Lung (tissue), 12 donors: Measurements from ENCODE around the gene ARSI. TPM values are rescaled to one million over a fixed set of nuclear protein-coding genes. Genes with fewer than 3 reads are reported as not detected.

Source experiments
- ATAC-seq: fragments of 200-7000 bp; cut with Tn5 transposase; one replicate; pipeline ENCODE4 v1.9.1; 2020; ENCODE audit warnings: moderate number of reproducible peaks; ENCODE audit not compliant: insufficient read depth, low FRiP score
- DNase-seq, 3 donors: peaks; one replicate each; pipeline ENCODE4 v3.0.0-alpha.2; 2013 to 2017
- H3K27ac ChIP-seq, 2 donors: one replicate each; pipeline ENCODE4 v1.5.1; 2013; ENCODE audit warnings: mild to moderate bottlenecking in 2 of 2, moderate library complexity in 2 of 2, control low read depth in 1 of 2, inconsistent platforms in 1 of 2, low read depth in 1 of 2, low read length in 1 of 2
- H3K27me3 ChIP-seq, 3 donors: one replicate each; pipeline ENCODE4 v1.5.1; 2013; ENCODE audit warnings: low read length in 2 of 3; ENCODE audit not compliant: control insufficient read depth in 3 of 3, insufficient read depth in 3 of 3
- H3K36me3 ChIP-seq, 4 donors: one replicate each; pipeline ENCODE4 v1.5.1; 2013; ENCODE audit warnings: low read length in 4 of 4, mild to moderate bottlenecking in 1 of 4, moderate library complexity in 1 of 4; ENCODE audit not compliant: control insufficient read depth in 4 of 4, insufficient read depth in 4 of 4
- H3K4me1 ChIP-seq, 5 donors: one replicate each; pipeline ENCODE4 v1.5.1; 2013; ENCODE audit warnings: low read length in 5 of 5, mild to moderate bottlenecking in 2 of 5, moderate library complexity in 1 of 5; ENCODE audit not compliant: control insufficient read depth in 5 of 5, insufficient read depth in 5 of 5
- H3K4me3 ChIP-seq: one replicate; pipeline ENCODE4 v1.5.1; 2013; ENCODE audit warnings: mild to moderate bottlenecking, control low read depth, moderate library complexity
- H3K9ac ChIP-seq, 2 donors: one replicate each; pipeline ENCODE4 v1.5.1; 2013; ENCODE audit warnings: low read length in 2 of 2, control low read depth in 1 of 2; ENCODE audit not compliant: insufficient read depth in 1 of 2
- H3K9me3 ChIP-seq, 4 donors: one replicate each; pipeline ENCODE4 v1.5.1; 2013; ENCODE audit warnings: low read length in 3 of 4, mild to moderate bottlenecking in 1 of 4, moderate library complexity in 1 of 4; ENCODE audit not compliant: control insufficient read depth in 4 of 4, insufficient read depth in 3 of 4
- WGBS, 2 donors: extraction: QIAGEN DNeasy Blood & Tissue Kit; methylation state at CpG; one replicate each; pipeline ENCODE4 v1.1.7; 2013; 5-methylcytosine and 5-hydroxymethylcytosine counted together
- polyA plus RNA-seq, 2 donors: library from polyadenylated mRNA; stranded (reverse); fragments of 200-250 nt; gene quantifications; one replicate each; pipeline ENCODE4 v1.2.1, GENCODE V29; 2013
- total RNA-seq, 2 donors: library from RNA; depleted of rRNA in 1 of 2; stranded (reverse); fragments of >200 nt in 1 of 2; gene quantifications; one replicate each; pipeline ENCODE4 v1.2.1, GENCODE V29; 2014 to 2021
- TF ChIP-seq, protein P1 (sequence below): IDR thresholded peaks from 2 replicates; pipeline ENCODE4 v1.5.1; 2012; ENCODE audit warnings: mild to moderate bottlenecking; ENCODE audit errors: control extremely low read depth, extremely low read depth
- donor health status: control.
- donor health status: control.
- donor health status: Bipolar disorder and iron deficiency.
- donor health status: healthy.
- donor health status: DM: yes; HTN: yes; CAD: no.

Gene ARSI
- total and polyA plus RNA-seq, 4 donors = 0.91 to 15.4 (median 4.1) TPM

DNA sequence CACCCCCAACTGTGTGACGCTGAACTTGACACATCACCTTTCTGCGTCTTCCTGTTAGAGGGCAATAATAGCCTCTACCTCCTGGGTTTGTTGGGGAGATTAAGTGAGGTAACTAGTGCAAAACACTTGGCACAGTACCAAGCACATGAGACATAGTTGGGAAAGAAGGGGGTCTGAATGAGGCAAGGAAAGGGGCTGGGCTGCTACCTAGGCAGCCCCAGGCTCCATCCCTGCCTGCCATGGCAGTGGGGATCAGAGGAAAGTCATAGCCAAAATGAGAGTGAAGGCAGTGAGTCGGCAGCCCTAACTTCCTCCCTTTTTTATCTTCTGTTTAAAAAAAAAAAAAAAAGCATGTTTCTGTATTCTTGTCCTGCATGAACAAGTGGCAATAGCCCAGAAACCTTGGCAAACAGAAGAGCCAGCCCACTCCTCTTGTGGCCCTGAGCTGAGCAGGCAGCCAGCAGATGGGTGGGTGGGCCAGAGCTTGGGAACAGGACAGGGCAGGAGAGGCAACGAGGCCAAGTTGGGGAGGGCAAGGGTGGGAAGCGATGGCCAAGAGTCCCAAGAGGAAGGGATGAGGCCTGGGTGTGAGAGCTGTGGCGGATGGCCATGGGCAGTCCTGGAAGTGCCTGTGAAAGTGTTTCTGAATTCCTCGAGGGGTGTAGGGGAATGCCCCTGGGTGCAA is 24.5 kb downstream of the ARSI start:
- 59 to 73% methylated on average over 7 of the region's 7 CpGs for WGBS, 2 donors
- TF ChIP-seq, protein P1, sequence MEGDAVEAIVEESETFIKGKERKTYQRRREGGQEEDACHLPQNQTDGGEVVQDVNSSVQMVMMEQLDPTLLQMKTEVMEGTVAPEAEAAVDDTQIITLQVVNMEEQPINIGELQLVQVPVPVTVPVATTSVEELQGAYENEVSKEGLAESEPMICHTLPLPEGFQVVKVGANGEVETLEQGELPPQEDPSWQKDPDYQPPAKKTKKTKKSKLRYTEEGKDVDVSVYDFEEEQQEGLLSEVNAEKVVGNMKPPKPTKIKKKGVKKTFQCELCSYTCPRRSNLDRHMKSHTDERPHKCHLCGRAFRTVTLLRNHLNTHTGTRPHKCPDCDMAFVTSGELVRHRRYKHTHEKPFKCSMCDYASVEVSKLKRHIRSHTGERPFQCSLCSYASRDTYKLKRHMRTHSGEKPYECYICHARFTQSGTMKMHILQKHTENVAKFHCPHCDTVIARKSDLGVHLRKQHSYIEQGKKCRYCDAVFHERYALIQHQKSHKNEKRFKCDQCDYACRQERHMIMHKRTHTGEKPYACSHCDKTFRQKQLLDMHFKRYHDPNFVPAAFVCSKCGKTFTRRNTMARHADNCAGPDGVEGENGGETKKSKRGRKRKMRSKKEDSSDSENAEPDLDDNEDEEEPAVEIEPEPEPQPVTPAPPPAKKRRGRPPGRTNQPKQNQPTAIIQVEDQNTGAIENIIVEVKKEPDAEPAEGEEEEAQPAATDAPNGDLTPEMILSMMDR = no peak
- H3K36me3 ChIP-seq = no peaks in the 10 kb centered on the region
- H3K9ac ChIP-seq = no peak overlapping the region
- H3K27me3 ChIP-seq = no peaks in the 10 kb centered on the region
- H3K9me3 ChIP-seq = no peaks in the 10 kb centered on the region
- H3K4me1 ChIP-seq = peaks cover 0 to 31% (median 15%) of the 10 kb centered on the region in 5 donors
- H3K4me3 ChIP-seq = no peak overlapping the region
- no peak for ATAC-seq
- peak in 2 of 3 donors; percentile 28 to 42 for DNase-seq
- no peak overlapping the region for H3K27ac ChIP-seq

DNA sequence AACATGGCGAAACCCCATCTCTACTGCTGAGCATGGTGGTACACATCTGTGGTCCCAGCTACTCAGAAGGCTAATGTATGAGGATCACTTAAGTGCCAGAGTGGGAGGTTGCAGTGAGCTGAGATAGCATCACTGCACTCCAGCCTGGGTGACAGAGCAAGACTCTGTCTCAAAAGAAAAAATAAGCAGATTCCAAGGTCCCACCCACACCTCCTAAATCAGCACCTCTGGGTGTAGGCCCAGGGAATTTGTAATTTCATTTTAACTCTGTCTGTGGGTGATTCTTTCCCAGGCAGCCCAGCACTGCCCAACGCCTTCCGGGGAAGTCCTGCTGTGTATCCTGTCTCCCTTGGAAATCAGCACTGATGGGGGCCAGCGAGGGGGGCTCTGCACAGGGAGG is 25.7 kb downstream of the ARSI start:
- TF ChIP-seq, protein P1 = no peak
- WGBS, 2 donors = 83 to 88% methylated on average over 4 of the region's 4 CpGs
- no peaks in the 10 kb centered on the region for H3K9me3 ChIP-seq
- H3K9ac ChIP-seq = no peak overlapping the region
- DNase-seq (no peak), ATAC-seq (no peak)
- no peaks in the 10 kb centered on the region for H3K27me3 ChIP-seq
- H3K4me1 ChIP-seq = peaks cover 0 to 31% (median 15%) of the 10 kb centered on the region in 5 donors
- no peaks in the 10 kb centered on the region for H3K36me3 ChIP-seq
- H3K27ac ChIP-seq = no peak overlapping the region
- no peak overlapping the region for H3K4me3 ChIP-seq

DNA sequence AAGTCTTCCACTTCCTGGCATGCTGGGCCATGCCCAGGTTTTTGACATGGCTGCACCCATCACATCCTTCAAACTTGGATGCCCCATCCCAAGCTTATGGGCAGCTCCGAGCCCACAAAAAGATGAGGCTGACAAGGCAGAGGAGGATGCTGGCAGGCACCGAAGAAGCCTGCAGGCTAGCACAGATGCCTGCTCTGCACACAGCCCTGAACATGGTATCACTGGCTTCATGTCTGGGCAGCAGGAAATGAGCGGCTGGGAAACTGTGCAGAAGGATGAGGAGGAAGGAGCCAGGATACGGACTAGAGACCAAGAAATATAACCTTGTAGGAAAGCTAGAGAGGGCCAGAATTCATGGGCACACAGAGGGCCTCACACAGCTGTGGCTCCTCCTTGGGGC is 27.9 kb downstream of the ARSI start:
- H3K36me3 ChIP-seq = no peaks in the 10 kb centered on the region
- H3K27ac ChIP-seq = no peak overlapping the region
- no peak overlapping the region for H3K9ac ChIP-seq
- 85 to 90% methylated on average over 4 of the region's 4 CpGs for WGBS, 2 donors
- no peak overlapping the region for H3K4me3 ChIP-seq
- ATAC-seq (no peak), DNase-seq (no peak)
- no peaks in the 10 kb centered on the region for H3K9me3 ChIP-seq
- no peaks in the 10 kb centered on the region for H3K27me3 ChIP-seq
- TF ChIP-seq, protein P1 = no peak
- H3K4me1 ChIP-seq = peaks cover 0 to 32% (median 18%) of the 10 kb centered on the region in 5 donors
